Suprapubic skin (tissue), 4 donors: Measurements from ENCODE around the gene RGS7. TPM values are rescaled to one million over a fixed set of nuclear protein-coding genes. Genes with fewer than 3 reads are reported as not detected.

ENCODE experiments used
- DNase-seq, 2 donors: peaks; one replicate each; pipeline ENCODE4 v3.0.0-alpha.2; 2019; ENCODE audit warnings: low spot score in 2 of 2
- H3K27ac ChIP-seq: fragments of 200-600 bp; sonication (generic); one replicate; pipeline ENCODE4 v1.5.1; 2019
- H3K27me3 ChIP-seq: fragments of 200-600 bp; sonication (generic); one replicate; pipeline ENCODE4 v1.5.1; 2019
- H3K36me3 ChIP-seq: fragments of 200-600 bp; sonication (generic); one replicate; pipeline ENCODE4 v1.5.1; 2019
- H3K4me1 ChIP-seq: fragments of 200-600 bp; sonication (generic); one replicate; pipeline ENCODE4 v1.5.1; 2019
- H3K4me3 ChIP-seq: fragments of 200-600 bp; sonication (generic); one replicate; pipeline ENCODE4 v1.5.1; 2019; ENCODE audit warnings: mild to moderate bottlenecking
- H3K9me3 ChIP-seq: fragments of 200-600 bp; sonication (generic); one replicate; pipeline ENCODE4 v1.5.1; 2019
- CTCF ChIP-seq, 2 donors: fragments of 200-600 bp in 1 of 2; fragments of 450-650 bp in 1 of 2; sonication (generic) in 1 of 2; IDR thresholded peaks; one replicate each; pipeline ENCODE4 v1.5.1; 2016 to 2019; ENCODE audit warnings: antibody characterized with exemption in 2 of 2, mild to moderate bottlenecking in 1 of 2, moderate library complexity in 1 of 2
- EP300 ChIP-seq: sonication (generic); formaldehyde crosslinking; IDR thresholded peaks from one replicate; pipeline ENCODE4 v1.6.1; 2017; ENCODE audit warnings: antibody characterized with exemption
- POLR2A ChIP-seq, 2 donors: fragments of 450-650 bp; IDR thresholded peaks; one replicate each; pipeline ENCODE4 v1.6.1; 2017; ENCODE audit warnings: antibody characterized with exemption in 2 of 2, mild to moderate bottlenecking in 2 of 2, moderate library complexity in 2 of 2
- POLR2AphosphoS5 ChIP-seq, 3 donors: sonication (generic); formaldehyde crosslinking; IDR thresholded peaks; one replicate each; pipeline ENCODE4 v1.6.1; 2017; ENCODE audit warnings: antibody characterized with exemption in 3 of 3
- WGBS: methylation state at CpG from one replicate; pipeline ENCODE4 v1.1.5; 2018; 5-methylcytosine and 5-hydroxymethylcytosine counted together
- total RNA-seq, 4 donors: library from RNA; depleted of rRNA; stranded (reverse); fragments of >200 nt; gene quantifications; one replicate each; pipeline ENCODE4 v1.1.0, GENCODE V29; 2016

Gene RGS7
- total RNA-seq, 4 donors from 2014 or later, result not detected

GRCh38 chr1:241113557-241113956 lies 243.4 kb downstream of the RGS7 start:
- Histone ChIP-seq H3K27me3 (no peaks in the 10 kb centered on the region), H3K9me3 (no peaks in the 10 kb centered on the region), H3K4me3 (no peak overlapping the region), H3K36me3 (no peaks in the 10 kb centered on the region), H3K4me1 (no peaks in the 10 kb centered on the region), H3K27ac (no peak overlapping the region)
- no peak for TF ChIP-seq EP300
- 70% methylated on average over 5 of the region's 5 CpGs for WGBS
- DNase-seq, result no peak

- Histone ChIP-seq H3K36me3 (no peaks in the 10 kb centered on the region), H3K27me3 (no peaks in the 10 kb centered on the region), H3K27ac (no peak overlapping the region), H3K4me3 (no peak overlapping the region), H3K9me3 (no peaks in the 10 kb centered on the region), H3K4me1 (no peaks in the 10 kb centered on the region)
- TF ChIP-seq POLR2A (IDR thresholded peaks at IDR 0.05) (no peak), CTCF (IDR thresholded peaks at IDR 0.05) (no peak), POLR2AphosphoS5 (IDR thresholded peaks at IDR 0.05) (no peak), EP300 (no peak)
- no peak for DNase-seq
- WGBS, result 85% methylated on average over 7 of the region's 7 CpGs
Measured at GRCh38 chr1:241109039-241109438, 248.0 kb downstream of the RGS7 start.

GRCh38 chr1:241105147-241105546 lies 251.9 kb downstream of the RGS7 start:
- H3K4me1 ChIP-seq, result no peaks in the 10 kb centered on the region
- no peaks in the 10 kb centered on the region for H3K36me3 ChIP-seq
- WGBS, result 72% methylated on average over 3 of the region's 3 CpGs
- no peak for DNase-seq
- H3K9me3 ChIP-seq, result no peaks in the 10 kb centered on the region
- no peak overlapping the region for H3K4me3 ChIP-seq
- no peak for TF ChIP-seq EP300
- TF ChIP-seq CTCF (IDR thresholded peaks at IDR 0.05), result no peak
- no peak for TF ChIP-seq POLR2AphosphoS5 (IDR thresholded peaks at IDR 0.05)
- no peak for TF ChIP-seq POLR2A (IDR thresholded peaks at IDR 0.05)
- H3K27ac ChIP-seq, result no peak overlapping the region
- H3K27me3 ChIP-seq, result no peaks in the 10 kb centered on the region

- TF ChIP-seq POLR2AphosphoS5 (IDR thresholded peaks at IDR 0.05) (no peak), CTCF (IDR thresholded peaks at IDR 0.05) (no peak), EP300 (no peak), POLR2A (IDR thresholded peaks at IDR 0.05) (no peak)
- H3K4me3 ChIP-seq, result no peak overlapping the region
- no peaks in the 10 kb centered on the region for H3K27me3 ChIP-seq
- no peaks in the 10 kb centered on the region for H3K9me3 ChIP-seq
- H3K4me1 ChIP-seq, result no peaks in the 10 kb centered on the region
- H3K36me3 ChIP-seq, result no peaks in the 10 kb centered on the region
- 18% methylated on average over 1 of the region's 1 CpG for WGBS
- no peak overlapping the region for H3K27ac ChIP-seq
- DNase-seq, result no peak
Measured at GRCh38 chr1:241102664-241103063, 254.3 kb downstream of the RGS7 start.

- no peak for DNase-seq
- H3K36me3 ChIP-seq, result no peaks in the 10 kb centered on the region
- H3K4me1 ChIP-seq, result no peaks in the 10 kb centered on the region
- TF ChIP-seq POLR2A (IDR thresholded peaks at IDR 0.05), result no peak
- no peak for TF ChIP-seq CTCF (IDR thresholded peaks at IDR 0.05)
- TF ChIP-seq EP300, result no peak
- TF ChIP-seq POLR2AphosphoS5 (IDR thresholded peaks at IDR 0.05), result no peak
- WGBS, result 51% methylated on average over 3 of the region's 3 CpGs
- no peak overlapping the region for H3K4me3 ChIP-seq
- H3K9me3 ChIP-seq, result no peaks in the 10 kb centered on the region
- H3K27ac ChIP-seq, result no peak overlapping the region
- no peaks in the 10 kb centered on the region for H3K27me3 ChIP-seq
Measured at GRCh38 chr1:241101622-241102021, 255.4 kb downstream of the RGS7 start.

- no peak for DNase-seq
- no peaks in the 10 kb centered on the region for H3K27me3 ChIP-seq
- TF ChIP-seq CTCF (IDR thresholded peaks at IDR 0.05), result no peak
- TF ChIP-seq POLR2A (IDR thresholded peaks at IDR 0.05), result no peak
- no peak for TF ChIP-seq POLR2AphosphoS5 (IDR thresholded peaks at IDR 0.05)
- no peak for TF ChIP-seq EP300
- no peak overlapping the region for H3K4me3 ChIP-seq
- no peaks in the 10 kb centered on the region for H3K4me1 ChIP-seq
- WGBS, result 95% methylated on average over 5 of the region's 5 CpGs
- H3K36me3 ChIP-seq, result no peaks in the 10 kb centered on the region
- H3K9me3 ChIP-seq, result no peaks in the 10 kb centered on the region
- no peak overlapping the region for H3K27ac ChIP-seq
Measured at GRCh38 chr1:241097479-241097878, 259.5 kb downstream of the RGS7 start.
